Activated CD8-positive, alpha-beta memory T cell treated with anti-CD3 and anti-CD28 coated beads for 36 hours (primary cell): Measurements from ENCODE around the gene STX2. TPM values are rescaled to one million over a fixed set of nuclear protein-coding genes. Genes with fewer than 3 reads are reported as not detected.

Experiments used
- CTCF ChIA-PET: fragments of 350-600 bp; sonication (Branson Sonifier 250); formaldehyde crosslinking; loops from one replicate; lab custom pipeline; 2021; ENCODE audit warnings: antibody characterized with exemption; lab: Charles Lee
- POLR2A ChIA-PET: fragments of 350-600 bp; sonication (Branson Sonifier 250); formaldehyde crosslinking; loops from one replicate; lab custom pipeline; 2021; ENCODE audit warnings: antibody characterized with exemption; lab: Charles Lee
- total RNA-seq, 2 experiments: library from RNA; stranded (reverse); gene quantifications; one replicate each; pipeline ENCODE4 v1.2.3, GENCODE V29; 2021

Gene STX2
- total RNA-seq, 2 experiments from 2014 or later: 19.0 to 19.4 TPM

- CTCF ChIA-PET: interaction anchor here (1.2 kb wide), 1 partner anchor 10 kb away, joined by 3 read pairs; no protein-coding TSS in a partner anchor
- POLR2A ChIA-PET: no interaction called here
These were observed 23.9 kb downstream of the STX2 start for GRCh38 chr12:130815028-130815741.

GRCh38 chr12:130813949-130814348, 25.1 kb downstream of the STX2 start:
- ChIA-PET POLR2A (no interaction called here), CTCF (interaction anchor here (1.2 kb wide), 1 partner anchor 11 kb away, joined by 3 read pairs; no protein-coding TSS in a partner anchor)

- CTCF ChIA-PET: no interaction called here
- POLR2A ChIA-PET: no interaction called here
These were observed 25.6 kb downstream of the STX2 start for GRCh38 chr12:130813436-130813835.

GRCh38 chr12:130809791-130810190, 29.3 kb downstream of the STX2 start:
- ChIA-PET POLR2A (no interaction called here), CTCF (no interaction called here)

- POLR2A ChIA-PET: no interaction called here
- CTCF ChIA-PET: interaction anchor here (1.4 kb wide), 1 partner anchor 11 kb away, joined by 3 read pairs; no protein-coding TSS in a partner anchor
These were observed 31.7 kb downstream of the STX2 start for GRCh38 chr12:130807309-130807708.

GRCh38 chr12:130806574-130806973, 32.5 kb downstream of the STX2 start:
- POLR2A ChIA-PET: no interaction called here
- CTCF ChIA-PET: interaction anchor here (1.4 kb wide), 1 partner anchor 11 kb away, joined by 3 read pairs; no protein-coding TSS in a partner anchor

GRCh38 chr12:130805635-130806034, 33.4 kb downstream of the STX2 start:
- CTCF ChIA-PET: interaction anchor here (1.4 kb wide), 1 partner anchor 12 kb away, joined by 3 read pairs; no protein-coding TSS in a partner anchor
- POLR2A ChIA-PET: no interaction called here

- ChIA-PET POLR2A (no interaction called here), CTCF (interaction anchor here (0.7 kb wide), 1 partner anchor 42 kb away, joined by 4 read pairs; no protein-coding TSS in a partner anchor)
These were observed 34.8 kb downstream of the STX2 start for GRCh38 chr12:130804216-130804615.

- ChIA-PET CTCF (interaction anchor here (0.7 kb wide), 1 partner anchor 42 kb away, joined by 4 read pairs; no protein-coding TSS in a partner anchor), POLR2A (no interaction called here)
These were observed 35.3 kb downstream of the STX2 start for GRCh38 chr12:130803702-130804101.

GRCh38 chr12:130800312-130800711, 38.7 kb downstream of the STX2 start:
- CTCF ChIA-PET: no interaction called here
- POLR2A ChIA-PET: interaction anchor here (0.5 kb wide), 1 partner anchor 26 kb away, joined by 5 read pairs; no protein-coding TSS in a partner anchor

GRCh38 chr12:130799051-130799450, 40.0 kb downstream of the STX2 start:
- POLR2A ChIA-PET: no interaction called here
- CTCF ChIA-PET: no interaction called here

- ChIA-PET POLR2A (interaction anchor here (1.2 kb wide), 1 partner anchor 316 kb away, joined by 3 read pairs; no protein-coding TSS in a partner anchor), CTCF (no interaction called here)
These were observed 41.9 kb downstream of the STX2 start for GRCh38 chr12:130796985-130797686.

GRCh38 chr12:130795906-130796305, 43.1 kb downstream of the STX2 start:
- CTCF ChIA-PET: no interaction called here
- POLR2A ChIA-PET: no interaction called here

- CTCF ChIA-PET: no interaction called here
- POLR2A ChIA-PET: no interaction called here
These were observed 45.5 kb downstream of the STX2 start for GRCh38 chr12:130793554-130793849.

- ChIA-PET POLR2A (no interaction called here), CTCF (no interaction called here)
These were observed 46.1 kb downstream of the STX2 start for GRCh38 chr12:130792821-130793553.

GRCh38 chr12:130791629-130792028, 47.4 kb downstream of the STX2 start:
- POLR2A ChIA-PET: no interaction called here
- CTCF ChIA-PET: no interaction called here

- ChIA-PET POLR2A (no interaction called here), CTCF (no interaction called here)
These were observed 50.5 kb downstream of the STX2 start for GRCh38 chr12:130788515-130788914.

GRCh38 chr12:130787445-130788410, 51.3 kb downstream of the STX2 start:
- ChIA-PET POLR2A (no interaction called here), CTCF (no interaction called here)

GRCh38 chr12:130787041-130787440, 52.0 kb downstream of the STX2 start:
- CTCF ChIA-PET: no interaction called here
- POLR2A ChIA-PET: no interaction called here
